Measurements from ENCODE around the gene NTN5. TPM values are rescaled to one million over a fixed set of nuclear protein-coding genes. Genes with fewer than 3 reads are reported as not detected.

Gene NTN5
- total and polyA plus RNA-seq, 10 of the 15 experiments (the other 5 are each of a cell fraction or from before 2014, with no cell fraction given): 0.07 to 0.22 TPM; not detected in 8

- Histone ChIP-seq H3K4me1 (ENCODE audit: control insufficient read depth, insufficient read depth, low read length) (peaks cover 28% of the 10 kb centered on the region), H3K4me2 (ENCODE audit: control insufficient read depth, insufficient read depth) (peak within 1 kb of the TSS; percentile 86), H2AFZ (ENCODE audit: control insufficient read depth, low read depth, low read length) (peak within 1 kb of the TSS; percentile 71), H3K27ac (ENCODE audit: control insufficient read depth, insufficient read depth) (peak within 1 kb of the TSS; percentile 93), H3K79me2 (ENCODE audit: control insufficient read depth, insufficient read depth, low read length) (peaks cover 5% of the 10 kb centered on the region), H3K36me3 (ENCODE audit: control insufficient read depth in 2 of 2, insufficient read depth in 2 of 2, low read length in 1 of 2) (no peaks in the 10 kb centered on the region), H3K9ac (ENCODE audit: control insufficient read depth, insufficient read depth, low read length) (peak within 1 kb of the TSS; percentile 72), H3K27me3 (replicated peaks in 1 of 2; ENCODE audit: control insufficient read depth in 2 of 2, insufficient read depth in 2 of 2, low read length in 1 of 2) (no peaks in the 10 kb centered on the region), H3K4me3 (peak within 1 kb of the TSS; percentile 89), H4K20me1 (ENCODE audit: control insufficient read depth, insufficient read depth) (no peaks in the 10 kb centered on the region), H3K9me3 (replicated peaks; ENCODE audit: control insufficient read depth, insufficient read depth, low read length) (no peaks in the 10 kb centered on the region)
- BruUV-seq (replicated peaks): no TSS peak
- POLR2A ChIA-PET: interaction anchor here (0.6 to 1.3 kb wide), 6 partner anchors 9 to 328 kb away, joined by 3 to 11 read pairs (median 4); partner anchors contain the start of gene FTL
- under 1% methylated on average over 40 of the region's 40 CpGs for WGBS (ENCODE audit: insufficient coverage, insufficient replicate concordance, low lambda C conversion rate, missing lambda C conversion rate)
- SMC1A ChIA-PET (ENCODE audit: uncharacterized antibody, unreplicated experiment): interaction anchor here (1.3 kb wide), 1 partner anchor 8 kb away, joined by 4 read pairs; the partner anchor contains the start of gene CA11
- in situ Hi-C loops (cut with MboI) (loop anchor here (25.0 kb wide), 1 partner anchor 1250 kb away; the partner anchor contains the start of genes AKT1S1, IL4I1 and TBC1D17), intact Hi-C loops (cut with micrococcal nuclease; ENCODE audit: unreplicated experiment) (loop anchor here (10.0 kb wide), 1 partner anchor 328 kb away; the partner anchor contains the start of gene FTL)
- DNase-seq (ENCODE audit: low read depth, low spot score) (no peak), FAIRE-seq (no peak), ATAC-seq (peak; percentile 4; the same call in 2 of the 3 replicates)
- CTCF ChIA-PET: no interaction called here
- RAD21 ChIA-PET (ENCODE audit: unreplicated experiment): interaction anchor here (1.3 kb wide), 1 partner anchor 356 kb away, joined by 3 read pairs; the partner anchor contains the start of genes GYS1 and RUVBL2
- no peak for TF ChIP-seq RFX5 (IDR thresholded peaks at IDR 0.05; ENCODE audit: low read depth, low read length)
- no peak for TF ChIP-seq CBX5 (IDR thresholded peaks at IDR 0.05; ENCODE audit: low read depth)
- TF ChIP-seq REST (IDR thresholded peaks at IDR 0.05; ENCODE audit: low read depth, low read length): no peak
- no peak for TF ChIP-seq YY1 (IDR thresholded peaks at IDR 0.05; ENCODE audit: low read depth, low read length)
- TF ChIP-seq CREB1 (IDR thresholded peaks at IDR 0.05; ENCODE audit: low read depth): no peak
- no peak for TF ChIP-seq SMAD1 (IDR thresholded peaks at IDR 0.05; ENCODE audit: low read depth, partially characterized antibody)
- no peak for TF ChIP-seq TCF12 (IDR thresholded peaks at IDR 0.05; ENCODE audit: low read depth, low read length)
- no peak for TF ChIP-seq BACH1 (IDR thresholded peaks at IDR 0.05; ENCODE audit: borderline replicate concordance)
- no peak for TF ChIP-seq ELK1 (IDR thresholded peaks at IDR 0.05; ENCODE audit: low read depth, low read length)
- TF ChIP-seq BMI1 (IDR thresholded peaks at IDR 0.05; ENCODE audit: borderline replicate concordance): no peak
- TF ChIP-seq POLR2A (IDR thresholded peaks at IDR 0.05; ENCODE audit: low read depth, low read length): peak; percentile 65; the same call in 1 of the 2 replicates
- TF ChIP-seq PML (IDR thresholded peaks at IDR 0.05; ENCODE audit: low read length): no peak
- no peak for TF ChIP-seq ZSCAN29 (IDR thresholded peaks at IDR 0.05)
- peak; percentile 44 for TF ChIP-seq PBX3 (IDR thresholded peaks at IDR 0.05; ENCODE audit: insufficient replicate concordance, low read depth, low read length)
- peak; percentile 84 for TF ChIP-seq PKNOX1 (IDR thresholded peaks at IDR 0.05)
Observed at GRCh38 chr19:48636859-48637448, 35.9 kb downstream of the NTN5 start, which contains the start of gene DBP. Gene DBP, minus strand, starts transcription at chr19:48637379. Its CDS starts 385 bp downstream, at chr19:48636994.

All from GM12878 (cell line).